ENCODE data around the gene TPBGL.

The TPBGL gene, protein sequence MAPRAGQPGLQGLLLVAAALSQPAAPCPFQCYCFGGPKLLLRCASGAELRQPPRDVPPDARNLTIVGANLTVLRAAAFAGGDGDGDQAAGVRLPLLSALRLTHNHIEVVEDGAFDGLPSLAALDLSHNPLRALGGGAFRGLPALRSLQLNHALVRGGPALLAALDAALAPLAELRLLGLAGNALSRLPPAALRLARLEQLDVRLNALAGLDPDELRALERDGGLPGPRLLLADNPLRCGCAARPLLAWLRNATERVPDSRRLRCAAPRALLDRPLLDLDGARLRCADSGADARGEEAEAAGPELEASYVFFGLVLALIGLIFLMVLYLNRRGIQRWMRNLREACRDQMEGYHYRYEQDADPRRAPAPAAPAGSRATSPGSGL

DNA sequence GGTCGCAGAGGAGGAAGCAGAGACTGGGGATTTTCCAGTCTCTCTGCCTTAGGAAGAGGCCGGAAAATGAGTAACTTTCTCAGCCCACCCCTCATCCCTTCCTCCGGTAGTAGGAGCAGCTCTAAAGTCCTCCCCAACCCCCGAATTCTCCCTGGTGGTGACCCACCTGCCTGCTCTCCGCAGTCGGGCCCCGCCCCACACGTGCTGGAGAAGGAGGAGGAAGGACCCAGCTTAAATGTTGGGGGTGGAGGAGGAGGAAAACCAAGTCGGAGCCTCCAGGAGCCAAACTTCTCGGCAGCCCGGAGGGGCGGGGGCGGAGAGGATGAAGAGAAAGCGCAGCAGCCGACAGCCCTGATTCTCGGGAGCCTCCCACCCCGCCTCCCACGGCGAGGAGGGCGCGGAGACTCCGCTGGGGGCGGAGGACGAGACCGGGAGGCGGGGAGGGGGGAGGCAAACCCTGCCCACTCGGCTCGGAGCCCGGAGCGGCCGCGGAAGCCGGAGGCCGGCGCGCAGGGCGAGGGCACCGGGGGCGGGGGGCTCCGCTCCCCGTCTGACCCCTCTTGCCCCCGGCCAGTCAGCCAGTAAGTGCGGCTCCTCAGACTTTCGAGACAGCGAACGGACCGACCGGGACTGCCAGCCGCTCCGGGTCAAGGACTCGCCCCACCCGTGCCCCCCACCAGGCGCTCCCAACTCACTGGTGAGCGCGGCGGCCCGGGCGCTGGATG is at the start of gene TPBGL:
Gene TPBGL, plus strand, starts transcription at position 464 of the 725 bp plus-strand sequence. CDS start 276 bp downstream, outside the sequence.
- FAIRE-seq, result no peak

- no peak for FAIRE-seq
These were observed 49.2 kb upstream of the TPBGL start for GRCh38 chr11:75191330-75191717.

DNA sequence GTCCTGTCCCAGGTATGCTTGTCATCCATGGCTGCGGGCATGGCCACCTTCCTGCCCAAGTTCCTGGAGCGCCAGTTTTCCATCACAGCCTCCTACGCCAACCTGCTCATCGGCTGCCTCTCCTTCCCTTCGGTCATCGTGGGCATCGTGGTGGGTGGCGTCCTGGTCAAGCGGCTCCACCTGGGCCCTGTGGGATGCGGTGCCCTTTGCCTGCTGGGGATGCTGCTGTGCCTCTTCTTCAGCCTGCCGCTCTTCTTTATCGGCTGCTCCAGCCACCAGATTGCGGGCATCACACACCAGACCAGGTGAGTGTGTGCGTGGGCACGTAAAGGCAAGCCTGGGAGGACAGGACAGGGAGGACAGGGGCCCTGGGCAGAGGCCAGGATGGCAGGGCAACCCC is 47.3 kb upstream of the TPBGL start:
- no peak for FAIRE-seq

- no peak for FAIRE-seq
These were observed 46.9 kb upstream of the TPBGL start for GRCh38 chr11:75193711-75194110.

- FAIRE-seq, result no peak
These were observed 46.4 kb upstream of the TPBGL start for GRCh38 chr11:75194147-75194546.

GRCh38 chr11:75195167-75195962 is 45.2 kb upstream of the TPBGL start:
- no peak for FAIRE-seq

- no peak for FAIRE-seq
These were observed 44.1 kb upstream of the TPBGL start for GRCh38 chr11:75196426-75196825.

GRCh38 chr11:75197512-75198277 is 42.9 kb upstream of the TPBGL start:
- FAIRE-seq, result no peak

GRCh38 chr11:75198278-75198973 is 42.1 kb upstream of the TPBGL start:
- FAIRE-seq, result no peak

DNA sequence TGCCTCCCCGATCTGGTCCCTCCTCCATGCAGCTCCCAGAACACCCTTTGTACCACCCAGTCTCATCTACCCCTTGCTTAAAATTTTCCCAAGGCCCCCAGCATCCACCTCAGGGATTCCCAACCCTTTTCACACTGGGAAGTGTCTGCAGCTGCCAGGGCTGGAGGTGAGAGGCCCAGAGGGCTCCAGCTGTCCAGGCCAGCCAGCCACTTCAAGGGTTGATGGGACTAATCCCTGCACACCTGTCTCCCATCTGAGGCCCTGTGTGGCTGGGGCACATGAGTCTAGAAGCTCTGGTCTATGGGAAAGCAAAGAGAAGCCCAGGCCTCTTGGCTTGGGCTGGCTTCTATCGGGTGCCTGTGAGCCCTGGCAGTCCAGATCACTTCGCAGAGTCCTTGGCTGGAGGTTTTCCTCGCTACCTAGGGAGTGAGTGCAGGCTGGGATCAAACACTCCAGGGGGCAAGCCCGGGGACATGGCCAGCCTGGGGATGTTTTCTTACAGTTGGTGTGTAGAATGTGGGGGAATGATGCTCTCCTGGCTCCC is 41.1 kb upstream of the TPBGL start:
- FAIRE-seq, result no peak

GRCh38 chr11:75200051-75200450 is 40.5 kb upstream of the TPBGL start:
- no peak for FAIRE-seq

DNA sequence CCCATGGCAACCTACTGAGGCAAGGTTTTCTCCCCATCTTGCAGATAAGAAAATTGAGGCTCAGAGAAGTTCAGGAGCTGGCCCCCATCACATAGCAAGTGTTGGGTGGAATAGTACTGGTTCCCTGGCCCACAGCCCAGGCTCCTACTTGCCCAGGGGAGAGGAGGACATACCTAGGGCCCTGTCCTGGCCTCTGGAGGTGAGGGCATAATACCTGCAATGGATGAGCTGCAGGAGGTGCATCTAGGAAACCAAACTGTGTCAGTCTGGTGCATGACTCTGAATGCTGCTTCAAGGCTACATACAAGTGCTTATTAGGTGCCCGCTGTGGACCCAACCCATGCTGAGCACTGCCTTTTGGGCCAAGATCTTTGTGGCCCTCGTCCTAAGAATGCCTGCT is 40.0 kb upstream of the TPBGL start:
- FAIRE-seq, result no peak

- FAIRE-seq, result no peak
These were observed 38.8 kb upstream of the TPBGL start for GRCh38 chr11:75201771-75202170.

GRCh38 chr11:75202195-75202594 is 38.4 kb upstream of the TPBGL start:
- FAIRE-seq, result no peak

DNA sequence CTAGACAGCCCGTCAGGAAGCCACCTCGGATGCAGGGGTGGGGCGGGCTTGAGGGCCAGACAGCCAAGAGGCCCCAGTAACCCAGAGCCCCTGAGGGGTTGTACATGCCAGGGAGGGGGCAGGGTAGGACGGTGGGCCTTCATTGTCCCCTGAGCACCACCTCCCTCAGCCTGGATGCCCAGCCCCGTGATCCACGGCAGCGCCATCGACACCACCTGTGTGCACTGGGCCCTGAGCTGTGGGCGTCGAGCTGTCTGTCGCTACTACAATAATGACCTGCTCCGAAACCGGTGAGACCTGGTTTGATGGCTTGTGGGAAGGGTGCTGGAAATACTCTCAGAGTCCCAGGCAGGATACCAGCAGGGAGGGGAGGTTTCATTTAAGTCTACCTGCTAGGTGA is 37.4 kb upstream of the TPBGL start:
- FAIRE-seq, result no peak

DNA sequence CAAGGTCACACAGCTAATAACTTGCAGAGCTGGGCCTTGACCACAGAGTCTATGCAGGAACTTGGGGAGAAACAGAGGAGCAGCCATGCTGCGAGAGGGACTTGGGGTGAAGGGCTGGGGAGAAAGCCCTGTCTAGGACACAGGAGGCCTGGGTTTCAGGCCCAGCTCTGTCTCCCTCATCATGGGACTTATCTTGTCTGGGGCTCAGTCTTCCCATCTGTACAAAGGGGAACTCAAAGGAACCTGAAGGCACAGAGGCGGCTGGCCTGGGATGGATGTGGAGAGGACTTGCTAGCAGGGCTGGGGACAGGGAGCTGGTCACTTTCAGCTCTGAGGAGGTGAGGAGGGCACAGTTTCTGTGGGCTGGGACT is 36.9 kb upstream of the TPBGL start:
- FAIRE-seq, result no peak

DNA sequence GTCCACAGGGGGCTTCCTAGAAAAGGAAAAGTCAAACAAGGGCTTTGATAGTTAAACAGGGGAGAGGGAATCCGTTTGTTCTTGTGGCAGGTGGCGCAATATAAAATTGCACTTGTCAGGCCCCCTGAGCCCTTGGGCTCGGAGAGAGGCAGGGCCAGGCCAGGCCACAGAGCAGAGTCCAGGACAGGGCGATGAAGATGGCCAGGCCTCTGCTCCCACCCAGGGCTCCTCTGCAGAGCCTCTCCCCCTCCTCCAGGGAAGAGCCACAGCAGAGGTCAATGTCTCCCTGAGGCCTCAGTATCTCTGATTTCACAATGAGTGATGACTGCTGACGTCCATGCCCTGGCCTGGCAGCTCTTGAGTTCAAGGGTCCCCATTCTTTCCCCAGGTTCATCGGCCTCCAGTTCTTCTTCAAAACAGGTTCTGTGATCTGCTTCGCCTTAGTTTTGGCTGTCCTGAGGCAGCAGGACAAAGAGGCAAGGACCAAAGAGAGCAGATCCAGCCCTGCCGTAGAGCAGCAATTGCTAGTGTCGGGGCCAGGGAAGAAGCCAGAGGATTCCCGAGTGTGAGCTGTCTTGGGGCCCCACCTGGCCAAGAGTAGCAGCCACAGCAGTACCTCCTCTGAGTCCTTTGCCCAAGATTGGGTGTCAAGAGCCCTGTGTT is 36.4 kb upstream of the TPBGL start:
- FAIRE-seq, result no peak

DNA sequence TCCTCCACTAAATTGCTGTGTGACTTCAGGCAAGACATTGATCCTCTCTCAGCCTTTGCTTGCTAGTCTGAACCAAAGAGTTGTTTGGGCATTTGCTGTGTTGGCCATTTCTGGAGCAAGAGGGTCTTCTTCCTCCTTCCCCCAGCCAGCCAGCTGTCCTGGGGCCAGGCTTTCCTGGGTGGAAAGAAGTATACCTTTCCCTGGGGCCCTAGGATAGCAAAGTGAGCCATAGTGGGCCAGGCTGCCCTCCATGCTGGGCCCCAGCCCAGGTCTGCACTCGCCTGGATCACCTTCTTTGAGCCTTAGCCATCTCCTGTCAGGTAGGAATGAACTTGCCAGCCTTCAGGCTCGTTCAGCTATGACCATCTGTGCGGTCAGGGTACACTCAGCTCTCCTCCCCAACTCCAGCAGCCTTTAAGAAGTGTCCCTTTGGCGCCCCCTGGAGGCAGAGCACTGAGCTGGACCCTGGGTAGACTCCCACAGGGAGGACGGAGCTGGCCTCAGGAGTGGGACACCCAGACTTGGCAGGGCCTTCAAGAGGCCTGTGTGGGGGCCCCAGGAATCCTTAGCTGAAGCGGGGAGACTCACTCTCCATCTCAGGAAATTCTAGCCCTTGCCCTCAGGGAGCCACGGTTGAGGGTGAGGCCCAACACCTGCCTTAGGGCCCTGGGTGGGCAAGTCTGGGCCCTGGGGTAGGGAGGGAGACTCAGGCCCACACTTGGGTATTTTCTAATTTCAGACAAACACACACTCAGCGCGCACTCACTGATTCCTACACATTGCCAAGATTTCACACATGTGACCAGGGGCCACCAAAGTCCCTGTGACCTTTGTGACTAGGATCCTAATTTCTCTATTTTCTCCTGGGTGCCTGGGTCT is 35.6 kb upstream of the TPBGL start:
- no peak for FAIRE-seq

DNA sequence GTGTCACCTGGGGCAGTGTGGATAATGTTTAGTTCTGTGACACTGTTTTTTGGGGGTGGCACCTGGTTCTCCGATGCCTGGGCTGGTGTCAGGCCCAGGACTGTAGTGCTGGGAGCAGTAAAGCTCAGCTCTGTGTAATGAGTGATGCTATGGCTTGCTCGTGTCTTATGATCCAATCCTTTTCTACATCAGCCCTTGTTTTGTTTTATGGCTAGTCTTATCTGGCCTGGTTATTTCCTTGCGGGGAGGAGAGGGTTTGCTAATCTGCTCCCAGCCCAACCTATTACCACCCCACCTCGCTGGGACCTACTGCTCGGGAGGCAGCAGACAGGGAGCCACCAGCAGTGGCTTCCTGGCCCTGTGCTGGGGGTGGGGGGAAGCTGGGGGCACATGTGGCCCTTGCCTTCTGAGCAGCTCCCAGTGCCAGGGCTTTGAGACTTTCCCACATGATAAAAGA is 35.0 kb upstream of the TPBGL start:
- no peak for FAIRE-seq

DNA sequence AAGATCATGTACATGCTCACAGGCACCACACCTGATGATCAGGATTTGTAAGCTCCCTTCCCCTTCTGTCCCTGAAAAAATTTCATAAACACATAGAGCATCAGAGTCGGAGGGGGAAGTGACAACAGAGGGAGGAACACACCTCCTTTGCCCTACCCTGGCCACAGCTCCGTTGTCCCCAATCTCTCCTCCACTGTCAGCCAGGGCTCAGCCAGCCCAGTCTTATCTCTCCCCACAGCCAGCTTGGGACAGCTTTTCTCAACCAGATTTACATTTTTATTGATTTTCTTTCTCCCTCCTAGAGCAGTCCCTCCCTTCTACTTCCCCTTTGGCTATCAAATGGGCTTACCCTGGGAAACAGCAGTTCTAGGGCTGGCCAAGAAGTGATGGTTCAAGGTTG is 32.1 kb upstream of the TPBGL start:
- no peak for FAIRE-seq

All from colon (tissue), 2 donors.